HG02588 (cell line): Measurements from ENCODE around the gene PLA2R1.

Source experiments
- ATAC-seq: cut with Tn5 transposase; IDR thresholded peaks from one replicate; pipeline ENCODE4 v1.9.1; 2021; ENCODE audit warnings: mild to moderate bottlenecking, moderate library complexity; ENCODE audit not compliant: unreplicated experiment

The PLA2R1 gene

DNA sequence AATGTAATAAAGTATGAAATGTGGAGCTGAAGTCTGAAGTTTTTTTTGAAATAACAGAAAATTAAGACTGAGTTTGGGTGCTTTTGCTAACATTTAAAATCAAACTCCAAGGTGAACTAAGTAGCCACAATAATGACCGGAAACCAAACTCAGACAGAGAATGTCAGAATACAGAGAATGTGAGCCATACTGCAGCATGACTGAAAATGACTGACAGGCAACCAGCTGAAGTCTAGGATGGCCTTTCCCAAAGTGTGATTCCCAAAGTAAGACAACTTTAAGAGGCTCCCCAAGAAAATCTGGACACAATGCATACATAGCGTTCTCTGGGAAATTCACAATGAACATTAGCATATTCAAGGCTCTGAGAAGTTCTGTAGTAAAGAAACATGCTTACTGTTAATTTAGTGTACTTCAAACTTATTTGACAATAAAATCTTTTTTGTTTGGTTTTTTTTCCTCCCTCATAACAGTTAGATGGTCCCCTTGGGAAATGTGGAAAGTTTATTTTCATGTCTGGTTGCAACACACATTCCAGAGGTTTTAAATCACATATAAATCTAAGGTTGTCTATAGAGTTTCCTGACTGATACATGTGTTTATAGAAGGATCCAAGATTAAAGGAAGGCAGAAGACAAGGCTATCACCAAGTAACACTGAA is 28.6 kb downstream of the PLA2R1 start:
- no peak for ATAC-seq

DNA sequence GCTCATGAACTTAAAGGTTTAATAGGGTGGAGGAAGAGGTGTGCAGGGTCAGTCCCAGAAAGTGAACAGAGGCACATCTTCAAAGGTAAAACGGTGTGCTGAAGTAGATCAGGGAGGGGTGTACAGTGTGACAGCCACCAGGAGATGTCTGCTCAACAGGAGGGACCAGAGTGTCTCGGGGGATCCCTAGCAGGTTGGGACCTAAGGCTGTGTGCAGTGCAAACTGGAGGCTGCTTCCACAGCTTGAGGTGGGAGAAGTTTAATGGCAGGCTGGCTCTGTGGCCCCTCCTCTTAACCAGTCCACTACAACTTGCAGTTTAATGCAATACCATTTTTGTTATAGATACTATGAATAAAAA is 33.2 kb downstream of the PLA2R1 start:
- no peak for ATAC-seq

DNA sequence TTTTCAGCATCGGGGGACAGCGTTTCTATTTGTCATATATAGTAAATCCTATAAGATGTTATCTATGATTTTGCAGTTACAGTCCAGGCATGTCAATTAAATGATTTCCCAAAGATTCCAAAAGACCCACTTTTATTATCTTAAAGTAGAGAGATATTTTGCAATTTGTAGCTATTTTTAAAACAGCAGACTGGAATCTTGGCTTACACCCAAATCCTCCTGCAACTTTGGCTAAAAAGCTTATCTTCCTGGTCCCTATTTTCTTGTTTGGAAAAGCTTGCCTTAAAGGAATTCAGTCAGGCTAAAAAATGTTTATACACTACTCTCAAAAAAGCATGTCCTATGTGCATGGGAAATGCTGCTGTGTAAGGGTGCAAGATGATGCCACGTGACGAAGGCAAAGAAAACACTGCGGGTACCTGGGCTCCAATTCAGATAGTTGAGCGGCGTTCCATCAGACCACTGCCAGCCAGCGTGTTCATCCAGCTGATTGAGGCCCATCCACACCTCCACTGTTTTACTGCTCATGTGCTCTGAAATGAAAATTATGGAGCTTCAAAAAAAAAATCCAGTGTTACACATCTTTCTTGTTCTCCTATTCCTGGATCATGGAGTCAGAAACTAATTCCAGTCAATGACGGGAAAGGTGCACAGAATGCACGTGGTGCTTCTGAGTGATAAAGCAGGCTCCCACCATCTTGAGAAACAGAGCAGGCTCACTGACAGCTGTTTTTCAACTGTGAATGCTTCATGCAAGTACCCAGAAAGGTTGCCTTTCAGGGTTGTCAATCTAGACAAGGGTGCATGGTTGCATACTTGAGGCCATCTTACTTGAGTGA is 33.8 kb downstream of the PLA2R1 start:
- no peak for ATAC-seq

DNA sequence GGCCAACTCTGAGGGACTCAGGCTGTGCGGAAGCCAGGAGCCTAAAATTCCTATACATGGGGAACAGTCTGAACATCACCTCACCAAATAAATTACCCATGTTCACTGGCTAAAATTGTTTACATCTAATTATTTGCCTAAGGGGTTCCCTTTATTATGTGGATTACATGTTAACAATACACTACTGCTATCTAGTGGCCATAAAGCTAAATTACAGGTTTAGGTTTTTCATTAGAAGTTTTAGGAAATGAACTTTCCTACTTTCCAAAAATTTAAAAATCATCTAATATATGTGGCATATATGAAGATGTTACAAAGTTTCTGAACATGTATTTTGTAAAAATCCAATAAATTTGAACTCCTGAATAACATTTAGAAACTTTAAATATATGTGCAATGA is 40.3 kb downstream of the PLA2R1 start:
- ATAC-seq = no peak

DNA sequence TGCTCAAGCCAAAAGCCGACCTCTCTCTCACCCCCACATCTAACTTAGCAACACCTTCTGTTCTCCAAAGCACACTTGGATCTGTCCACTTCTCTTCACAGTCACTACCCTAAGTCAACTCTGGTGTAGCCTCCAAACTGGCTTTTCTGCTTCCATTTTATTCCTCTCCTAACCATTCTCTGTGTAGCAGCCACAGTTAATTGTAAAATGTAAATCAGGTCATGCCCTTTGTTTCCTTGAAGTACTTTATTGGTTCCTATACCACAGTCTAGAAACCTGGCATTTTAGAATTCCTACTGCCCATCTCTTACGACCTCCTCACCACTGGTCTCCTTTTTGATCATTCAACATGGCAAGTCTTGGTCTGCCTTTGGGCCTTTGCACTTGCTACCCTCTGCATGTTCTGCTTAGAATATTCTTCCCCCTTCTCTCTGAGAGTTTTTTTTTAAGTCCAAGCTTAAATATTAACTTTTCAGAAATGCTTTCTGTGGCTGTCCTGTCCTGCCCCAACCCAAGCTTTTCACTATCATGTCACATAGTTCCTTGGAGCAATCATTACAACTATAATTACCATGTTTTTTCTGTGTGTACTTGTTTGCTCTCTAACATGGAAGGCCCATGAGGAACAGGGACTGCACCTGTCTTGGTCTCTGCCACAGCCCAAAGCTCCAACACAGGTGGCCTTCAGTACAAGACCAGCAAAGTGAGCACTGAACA is 42.9 kb downstream of the PLA2R1 start:
- no peak for ATAC-seq

DNA sequence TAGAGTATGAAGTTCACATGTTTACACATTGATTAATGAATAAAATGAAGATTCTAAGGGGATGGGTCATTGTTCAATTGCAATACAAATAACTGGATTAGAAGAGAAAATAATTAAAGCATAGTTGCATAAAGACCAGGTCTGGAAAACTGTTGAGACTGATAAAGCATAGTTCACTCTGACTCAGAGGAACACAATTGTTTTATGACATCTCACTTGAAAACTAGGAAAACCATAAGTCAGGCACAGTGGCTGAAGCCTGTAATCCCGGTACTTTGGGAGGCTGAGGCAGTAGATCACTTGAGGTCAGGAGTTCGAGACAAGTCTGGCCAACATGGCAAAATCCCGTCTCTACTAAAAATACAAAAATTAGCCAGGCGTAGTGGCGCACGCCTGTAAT is 46.7 kb downstream of the PLA2R1 start:
- no peak for ATAC-seq

DNA sequence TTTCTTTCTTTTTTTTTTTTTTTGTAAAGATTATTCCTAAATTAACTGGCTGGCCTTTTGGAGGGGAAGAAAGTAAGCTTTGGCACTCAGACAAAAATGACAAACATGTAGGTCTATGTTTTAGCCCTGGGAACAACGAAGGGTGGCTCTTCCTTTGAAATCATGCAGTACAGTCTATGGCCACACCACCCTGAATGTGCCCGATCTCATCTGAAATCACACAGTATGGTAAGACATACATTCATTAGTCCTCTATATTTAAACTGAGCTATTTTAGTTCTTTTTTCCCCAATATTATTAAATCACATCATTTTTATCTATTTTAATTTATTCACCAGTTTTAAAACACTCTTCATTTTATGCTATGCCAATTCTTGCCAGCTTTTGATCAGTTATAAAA is 48.2 kb downstream of the PLA2R1 start:
- ATAC-seq = no peak

DNA sequence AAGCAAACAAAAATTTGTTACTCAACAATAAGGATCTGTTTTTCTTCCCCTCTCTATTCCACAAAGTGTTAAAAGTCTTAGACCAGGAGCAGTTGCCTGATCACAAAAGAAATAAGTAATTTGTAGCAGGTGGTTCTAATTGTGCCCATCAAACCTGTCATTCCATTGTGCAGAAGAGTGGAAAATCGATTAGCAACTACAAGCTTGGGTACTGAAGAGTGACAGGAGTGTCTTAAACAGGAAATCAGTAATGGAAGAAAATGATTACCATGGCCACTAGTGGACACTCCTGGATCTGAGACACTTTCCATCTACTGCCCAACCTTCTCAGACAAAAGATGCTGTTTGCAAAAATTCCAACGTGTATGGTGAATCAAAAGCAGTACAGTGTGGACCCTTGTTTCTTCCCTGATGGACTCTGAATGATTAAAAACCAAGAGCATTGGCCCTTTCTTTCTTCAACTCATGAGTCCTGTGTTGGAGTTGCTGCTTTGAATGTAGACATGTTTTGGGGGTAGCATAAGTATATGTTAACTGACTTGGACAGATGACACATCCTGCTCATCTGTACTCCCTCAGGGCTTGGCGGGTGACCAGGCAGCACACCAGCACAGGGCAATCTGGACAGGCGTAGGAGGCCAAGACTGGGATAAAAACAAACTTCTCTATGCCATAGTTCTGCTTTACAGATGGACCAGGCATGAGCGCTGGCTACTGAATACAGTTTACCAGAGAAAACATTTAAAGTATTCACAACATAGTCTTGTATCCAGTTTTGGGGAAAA is 51.9 kb downstream of the PLA2R1 start:
- no peak for ATAC-seq

DNA sequence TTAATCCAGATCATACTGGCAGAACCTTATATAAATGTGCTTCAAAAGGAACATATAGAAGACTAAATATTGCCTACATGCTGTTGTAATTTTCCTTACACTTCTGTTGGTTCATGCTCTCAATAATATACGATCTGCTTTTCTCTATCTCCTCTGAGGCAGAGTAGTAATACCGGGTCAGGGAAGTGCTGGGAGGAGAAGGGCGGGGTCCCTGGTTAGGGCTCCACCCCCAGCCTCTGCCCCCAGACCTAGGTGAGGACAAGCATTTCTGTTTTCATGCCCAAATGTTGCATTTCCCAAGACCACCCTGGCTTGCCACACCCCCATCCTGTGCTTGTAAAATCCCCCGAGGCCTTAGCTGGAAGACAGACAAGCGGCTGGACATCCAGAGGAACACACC is 55.3 kb downstream of the PLA2R1 start:
- ATAC-seq = no peak

DNA sequence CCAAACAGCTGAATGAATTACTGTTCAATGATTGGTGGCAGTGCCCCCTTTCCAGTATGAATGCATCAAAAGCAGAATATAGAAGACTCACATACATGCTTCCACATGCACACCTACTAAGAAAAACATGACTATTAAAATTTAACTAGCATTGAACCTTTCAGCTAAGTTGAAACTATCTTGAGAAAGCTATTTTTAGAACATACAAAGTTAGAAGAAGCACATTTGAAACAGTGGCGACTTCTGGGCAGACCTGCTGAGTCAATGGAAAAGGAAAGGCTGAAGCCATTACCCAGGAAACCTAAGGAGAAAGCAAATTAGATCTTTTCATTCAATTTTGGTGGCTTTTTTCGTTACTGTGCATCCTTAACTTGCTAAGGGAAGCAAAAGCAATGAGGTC is 55.9 kb downstream of the PLA2R1 start:
- peak; percentile 66 for ATAC-seq

DNA sequence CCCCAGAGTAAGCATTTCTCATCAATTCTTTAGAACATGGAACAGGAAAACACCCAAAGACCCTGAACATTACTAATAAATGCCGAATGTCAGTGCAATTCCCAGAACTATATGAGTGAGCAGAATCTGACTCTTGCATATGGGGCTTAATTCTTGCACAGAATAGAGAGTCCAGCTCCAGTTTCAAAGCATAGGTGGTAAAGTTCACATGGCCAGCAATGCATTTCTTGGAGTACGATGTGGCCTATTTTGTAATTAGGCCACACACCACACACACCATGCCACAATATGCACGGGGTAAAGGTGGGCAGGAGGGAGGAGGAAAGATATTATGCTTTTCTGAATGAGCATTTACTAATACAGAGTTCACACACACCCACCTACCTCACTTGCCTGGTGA is 56.5 kb downstream of the PLA2R1 start:
- peak; percentile 26 for ATAC-seq

DNA sequence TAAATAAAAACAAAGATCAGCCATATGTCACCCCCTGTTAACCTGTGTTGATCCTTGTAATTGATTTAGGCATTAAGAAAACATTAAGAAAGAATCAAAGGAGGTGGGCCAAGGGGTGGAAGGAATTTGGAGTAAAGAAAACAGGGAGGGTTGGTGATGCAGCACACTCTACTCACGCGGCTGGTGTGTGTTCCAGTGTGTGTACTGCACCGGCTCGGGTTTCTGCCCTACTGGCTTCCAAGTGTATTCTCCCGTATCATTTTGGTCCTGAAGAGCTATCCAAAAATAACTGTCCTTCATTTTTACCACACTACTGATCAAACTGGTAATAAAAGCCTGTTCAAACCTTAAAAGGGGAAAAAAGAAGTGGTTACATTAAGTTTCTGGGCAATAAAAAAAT is 56.9 kb downstream of the PLA2R1 start:
- no peak for ATAC-seq

DNA sequence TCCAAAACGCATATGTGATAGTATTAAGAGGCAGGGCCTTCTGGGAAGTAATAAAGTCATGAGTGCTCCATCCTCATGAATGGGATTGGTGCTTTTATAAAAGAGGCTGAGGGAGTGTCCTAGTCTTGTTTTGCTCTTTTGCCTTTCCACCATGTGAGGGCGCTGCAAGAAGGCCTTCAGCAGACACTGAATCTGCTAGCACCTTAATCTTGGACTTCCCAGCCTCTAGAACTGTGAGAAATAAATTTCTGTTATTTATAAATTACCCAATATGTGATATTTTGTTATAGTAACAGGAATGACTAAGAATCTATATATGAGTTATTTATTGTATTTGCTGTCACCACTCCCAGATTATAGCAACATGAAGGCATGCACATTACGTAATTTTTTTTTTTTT is 63.5 kb downstream of the PLA2R1 start:
- no peak for ATAC-seq

DNA sequence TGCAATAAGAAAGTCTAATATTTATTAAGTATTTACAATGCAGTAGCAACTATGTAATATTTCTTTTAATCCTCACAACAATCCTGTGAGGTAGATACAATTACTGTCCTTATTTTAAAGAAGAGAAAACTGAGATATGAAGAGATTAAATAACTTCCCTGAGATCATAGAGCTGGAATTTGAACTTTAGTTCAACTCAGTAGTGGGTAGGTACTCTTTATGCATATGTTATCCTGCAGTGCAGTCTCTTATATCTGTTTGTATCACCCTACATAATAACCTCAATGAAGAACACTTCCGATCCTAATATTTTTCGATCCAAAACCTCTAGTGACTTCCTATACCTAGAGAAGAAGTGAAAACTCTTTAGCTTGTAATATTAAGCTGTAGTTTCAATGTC is 64.2 kb downstream of the PLA2R1 start:
- ATAC-seq = no peak

DNA sequence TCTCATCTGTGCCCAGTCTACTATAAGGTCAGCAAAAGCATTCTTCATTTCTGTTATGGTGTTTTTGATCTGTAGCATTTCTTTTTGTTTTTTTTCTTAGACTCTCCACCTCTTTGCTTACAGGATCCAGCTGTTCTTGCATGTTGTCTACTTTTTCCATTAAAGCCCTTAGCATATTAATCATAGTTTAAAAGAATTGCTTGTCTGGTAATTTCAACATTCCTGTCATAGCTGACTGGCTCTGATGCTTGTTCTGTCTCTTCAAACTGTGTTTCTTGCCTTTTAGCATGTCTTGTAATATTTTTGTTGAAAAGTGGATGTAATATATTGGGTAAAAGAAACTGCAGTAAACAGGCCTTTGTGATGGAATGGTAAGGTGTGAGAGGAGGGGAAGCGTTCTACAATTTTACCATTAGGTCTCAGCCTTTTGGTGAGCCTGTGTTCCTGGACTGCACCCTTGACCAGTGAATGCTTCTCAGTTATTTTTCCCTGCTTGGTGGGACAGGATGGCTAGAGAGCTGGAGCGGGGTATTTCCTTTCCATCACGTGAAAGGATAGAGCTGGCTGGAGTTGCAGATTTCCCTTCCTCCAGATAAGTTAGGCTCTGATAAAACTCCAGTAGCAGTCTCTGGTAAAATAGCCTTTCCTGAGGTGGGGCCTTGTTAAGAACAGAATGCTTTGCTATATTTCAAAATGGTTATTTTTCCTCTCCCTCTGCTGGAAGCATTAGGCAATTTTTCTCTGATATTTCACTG is 65.4 kb downstream of the PLA2R1 start:
- ATAC-seq = no peak

DNA sequence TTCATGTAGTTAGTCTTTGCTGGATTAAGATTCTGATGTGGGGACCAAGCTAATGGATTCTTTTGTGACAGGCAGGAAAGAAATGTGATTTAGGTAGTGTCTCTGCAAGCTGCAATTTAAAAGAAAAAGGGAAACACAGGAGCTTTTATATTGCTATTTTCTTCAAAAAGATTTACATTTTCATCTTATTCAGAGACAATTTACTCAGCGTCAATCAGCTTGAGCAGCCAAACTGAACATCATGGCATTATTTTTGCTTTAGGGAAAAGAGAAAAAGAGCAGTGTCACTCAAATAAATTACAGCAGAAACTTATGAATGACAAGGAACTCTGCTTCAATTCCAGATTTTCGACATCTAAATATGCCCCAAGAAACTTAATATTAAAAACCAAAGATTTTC is 67.4 kb downstream of the PLA2R1 start:
- ATAC-seq = no peak

DNA sequence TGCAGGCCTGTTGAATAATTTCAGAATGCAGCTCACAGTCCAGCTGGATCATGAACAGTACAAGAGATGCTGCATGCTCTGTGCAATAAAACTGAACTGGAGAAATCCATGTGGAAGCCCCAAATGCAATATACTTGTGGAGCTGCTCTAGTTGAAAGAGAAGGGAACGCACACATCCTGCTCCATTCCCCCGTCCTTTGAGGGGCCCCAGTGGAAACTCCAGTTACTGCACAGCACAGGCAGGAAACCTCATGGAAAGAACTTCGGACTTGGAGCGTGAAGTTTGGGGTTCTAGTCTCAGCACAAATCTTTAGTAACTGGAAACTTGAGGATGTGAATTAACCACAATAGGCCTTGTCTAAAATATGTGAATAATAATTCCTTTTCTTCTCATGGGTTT is 73.2 kb downstream of the PLA2R1 start:
- ATAC-seq = no peak

DNA sequence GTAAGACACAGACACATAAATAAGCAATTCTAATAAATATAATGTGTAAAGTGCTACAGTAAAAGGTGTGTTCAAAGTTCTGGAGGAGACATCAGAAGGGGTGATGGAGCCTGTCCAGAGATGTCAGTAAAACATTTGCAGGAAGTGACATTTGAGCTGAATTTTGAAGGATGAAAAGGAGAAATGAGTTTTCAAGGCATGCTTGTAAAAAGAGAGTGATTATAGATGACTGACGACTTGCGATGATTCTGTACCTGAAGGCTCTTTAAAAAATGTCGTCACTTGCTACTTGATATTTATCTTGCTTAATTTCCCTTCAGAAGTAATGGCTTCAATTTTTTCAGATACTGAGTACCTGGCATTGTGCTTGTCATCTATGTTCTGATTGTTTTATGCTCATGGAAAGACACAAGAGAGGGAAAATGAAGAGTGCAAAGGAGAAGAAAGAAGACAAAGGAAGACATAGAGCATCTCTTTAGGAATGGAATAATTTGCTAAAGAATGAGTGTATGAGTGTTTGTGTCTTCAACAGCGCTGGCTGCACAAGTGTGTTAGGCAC is 73.9 kb downstream of the PLA2R1 start:
- no peak for ATAC-seq

DNA sequence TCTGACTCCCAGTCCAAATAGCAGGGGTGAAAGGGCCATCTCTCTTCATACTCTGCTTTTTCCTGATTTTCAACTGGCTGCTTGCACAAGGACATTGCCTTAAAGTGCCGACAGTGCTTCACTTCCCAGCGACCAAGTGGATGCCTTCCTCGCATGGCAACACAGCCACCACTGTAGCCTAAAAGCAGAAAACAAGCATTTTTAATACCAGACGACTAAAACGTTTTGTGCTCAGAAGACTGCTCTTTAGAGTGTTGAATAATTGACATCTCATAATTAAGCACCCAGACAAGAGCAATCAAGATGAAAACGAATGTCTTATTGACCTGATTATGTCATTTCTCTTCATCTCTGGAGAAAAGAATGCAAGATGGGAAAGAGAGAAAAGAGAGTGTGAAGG is 75.2 kb downstream of the PLA2R1 start:
- ATAC-seq = no peak

DNA sequence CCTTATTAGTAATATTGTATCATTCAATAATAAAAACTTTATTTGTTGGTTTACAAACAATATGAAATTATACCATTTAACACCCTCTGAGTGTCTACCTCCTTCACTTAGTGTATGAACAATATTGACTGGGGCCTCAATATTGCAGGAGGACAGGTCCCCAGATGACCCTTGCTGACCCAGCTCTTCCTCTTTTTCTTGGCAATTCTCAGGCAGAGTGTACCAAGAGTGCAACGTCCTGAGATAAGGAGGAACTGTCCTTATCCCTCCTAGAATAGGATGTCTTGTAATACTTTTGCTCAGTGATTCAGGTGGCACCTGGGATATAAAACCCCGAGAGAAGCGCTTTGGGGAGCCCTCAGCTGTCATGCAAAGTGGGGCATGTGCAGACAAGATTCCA is 76.8 kb downstream of the PLA2R1 start:
- ATAC-seq = no peak
